ENCODE measurements around the gene OCRL.

Gene OCRL

DNA sequence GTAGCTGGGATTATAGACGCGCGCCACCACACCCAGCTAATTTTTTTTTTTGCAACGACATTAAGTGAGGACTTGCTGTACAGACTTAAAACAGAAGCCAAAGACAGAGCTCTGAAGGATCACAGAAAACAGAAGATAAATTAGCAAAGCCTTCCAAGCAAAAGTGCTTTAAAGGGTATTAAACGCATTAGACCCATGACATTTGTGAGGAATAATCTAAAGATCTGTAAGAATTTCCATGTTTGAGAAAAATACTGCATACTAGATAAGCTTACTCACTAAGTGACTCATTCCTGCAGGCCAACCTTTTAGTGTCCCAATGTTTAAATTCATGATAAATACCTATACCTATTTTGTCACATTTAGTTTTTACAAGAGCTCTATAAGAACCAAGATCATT is 44.2 kb upstream of the OCRL start:
- H3K4me2 ChIP-seq (ENCODE audit: low read length, poor library complexity, severe bottlenecking) = no peak overlapping the region
- no peaks in the 10 kb centered on the region for H3K9me3 ChIP-seq (ENCODE audit: control insufficient read depth, low read length)
- H3K18ac ChIP-seq (ENCODE audit: low read depth in 1 of 2, low read length in 2 of 2) = no peak overlapping the region
- H3K4me1 ChIP-seq (ENCODE audit: control insufficient read depth, insufficient read depth, low read depth, low read length) = peaks cover 2% of the 10 kb centered on the region
- no peak overlapping the region for H3K23ac ChIP-seq (ENCODE audit: low read length in 2 of 2)
- H3K14ac ChIP-seq (ENCODE audit: low read length in 2 of 2) = no peak overlapping the region
- no peak overlapping the region for H2AFZ ChIP-seq (ENCODE audit: low read depth, low read length)
- H3K36me3 ChIP-seq (ENCODE audit: control insufficient read depth in 1 of 2, insufficient read depth in 2 of 2, low read depth in 1 of 2, low read length in 2 of 2) = peaks cover 7 to 38% of the 10 kb centered on the region in 2 experiments
- no peak overlapping the region for H3K4me3 ChIP-seq (ENCODE audit: insufficient read depth in 1 of 2, low read depth in 1 of 2, low read length in 2 of 2)
- H3K27me3 ChIP-seq (ENCODE audit: control insufficient read depth in 1 of 2, insufficient read depth in 1 of 2, low read length in 2 of 2) = no peaks in the 10 kb centered on the region
- H3K9ac ChIP-seq (ENCODE audit: low read length) = no peak overlapping the region
- H4K8ac ChIP-seq (ENCODE audit: low read length) = no peak overlapping the region
- peaks cover 2% of the 10 kb centered on the region for H3K79me1 ChIP-seq (replicated peaks; ENCODE audit: low read length, poor library complexity, severe bottlenecking)
- H2BK5ac ChIP-seq (ENCODE audit: low read depth, low read length, poor library complexity, severe bottlenecking) = no peak overlapping the region
- no peak overlapping the region for H3K27ac ChIP-seq (ENCODE audit: low read length, poor library complexity, severe bottlenecking)
- 51% methylated on average over 4 of the region's 5 CpGs for WGBS
- H2BK12ac ChIP-seq (ENCODE audit: low read length in 2 of 2) = no peak overlapping the region
- no peak overlapping the region for H2BK120ac ChIP-seq (ENCODE audit: low read depth, low read length)
- no peak overlapping the region for H4K91ac ChIP-seq (ENCODE audit: low read length)
- H2BK15ac ChIP-seq (ENCODE audit: low read depth, poor library complexity, severe bottlenecking) = no peak overlapping the region
- no peak overlapping the region for H3K4ac ChIP-seq (ENCODE audit: low read depth in 1 of 2, low read length in 2 of 2)
- peak; percentile 33 for DNase-seq
- no peak overlapping the region for H2AK5ac ChIP-seq (ENCODE audit: low read length, severe bottlenecking)

GRCh38 chrX:129496625-129497024 is 43.4 kb upstream of the OCRL start:
- peaks cover 2% of the 10 kb centered on the region for H3K79me1 ChIP-seq (replicated peaks; ENCODE audit: low read length, poor library complexity, severe bottlenecking)
- no peak overlapping the region for H3K14ac ChIP-seq (ENCODE audit: low read length in 2 of 2)
- no peaks in the 10 kb centered on the region for H3K27me3 ChIP-seq (ENCODE audit: control insufficient read depth in 1 of 2, insufficient read depth in 1 of 2, low read length in 2 of 2)
- H3K9ac ChIP-seq (ENCODE audit: low read length) = no peak overlapping the region
- no peak overlapping the region for H2BK12ac ChIP-seq (ENCODE audit: low read length in 2 of 2)
- H2BK5ac ChIP-seq (ENCODE audit: low read depth, low read length, poor library complexity, severe bottlenecking) = no peak overlapping the region
- 20% methylated on average over 1 of the region's 6 CpGs for whole genome bisulfite sequencing
- no peak overlapping the region for H3K4ac ChIP-seq (ENCODE audit: low read depth in 1 of 2, low read length in 2 of 2)
- H3K18ac ChIP-seq (ENCODE audit: low read depth in 1 of 2, low read length in 2 of 2) = no peak overlapping the region
- H2AK5ac ChIP-seq (ENCODE audit: low read length, severe bottlenecking) = no peak overlapping the region
- H2BK120ac ChIP-seq (ENCODE audit: low read depth, low read length) = no peak overlapping the region
- H3K9me3 ChIP-seq (ENCODE audit: control insufficient read depth, low read length) = no peaks in the 10 kb centered on the region
- H3K4me1 ChIP-seq (ENCODE audit: control insufficient read depth, insufficient read depth, low read depth, low read length) = peaks cover 2% of the 10 kb centered on the region
- no peak overlapping the region for H3K4me2 ChIP-seq (ENCODE audit: low read length, poor library complexity, severe bottlenecking)
- H3K36me3 ChIP-seq (ENCODE audit: control insufficient read depth in 1 of 2, insufficient read depth in 2 of 2, low read depth in 1 of 2, low read length in 2 of 2) = peaks cover 11 to 33% of the 10 kb centered on the region in 2 experiments
- no peak overlapping the region for H4K8ac ChIP-seq (ENCODE audit: low read length)
- peak overlapping the region; percentile 12 for H3K27ac ChIP-seq (ENCODE audit: low read length, poor library complexity, severe bottlenecking)
- H2BK15ac ChIP-seq (ENCODE audit: low read depth, poor library complexity, severe bottlenecking) = no peak overlapping the region
- peak; percentile 20 for DNase-seq
- H2AFZ ChIP-seq (ENCODE audit: low read depth, low read length) = no peak overlapping the region
- no peak overlapping the region for H3K4me3 ChIP-seq (ENCODE audit: insufficient read depth in 1 of 2, low read depth in 1 of 2, low read length in 2 of 2)
- H3K23ac ChIP-seq (ENCODE audit: low read length in 2 of 2) = no peak overlapping the region
- H4K91ac ChIP-seq (ENCODE audit: low read length) = no peak overlapping the region

- Histone ChIP-seq H2BK5ac (ENCODE audit: low read depth, low read length, poor library complexity, severe bottlenecking) (no peak overlapping the region), H3K9ac (ENCODE audit: low read length) (no peak overlapping the region), H3K18ac (ENCODE audit: low read depth in 1 of 2, low read length in 2 of 2) (no peak overlapping the region), H2AFZ (ENCODE audit: low read depth, low read length) (no peak overlapping the region), H3K36me3 (ENCODE audit: control insufficient read depth in 1 of 2, insufficient read depth in 2 of 2, low read depth in 1 of 2, low read length in 2 of 2) (peaks cover 11 to 37% of the 10 kb centered on the region in 2 experiments), H3K14ac (ENCODE audit: low read length in 2 of 2) (no peak overlapping the region), H2BK12ac (ENCODE audit: low read length in 2 of 2) (no peak overlapping the region), H2BK120ac (ENCODE audit: low read depth, low read length) (no peak overlapping the region), H3K23ac (ENCODE audit: low read length in 2 of 2) (no peak overlapping the region), H3K27me3 (ENCODE audit: control insufficient read depth in 1 of 2, insufficient read depth in 1 of 2, low read length in 2 of 2) (no peaks in the 10 kb centered on the region), H2AK5ac (ENCODE audit: low read length, severe bottlenecking) (no peak overlapping the region), H3K4me2 (ENCODE audit: low read length, poor library complexity, severe bottlenecking) (no peak overlapping the region), H3K9me3 (ENCODE audit: control insufficient read depth, low read length) (no peaks in the 10 kb centered on the region), H4K91ac (ENCODE audit: low read length) (no peak overlapping the region), H3K27ac (ENCODE audit: low read length, poor library complexity, severe bottlenecking) (peak overlapping the region; percentile 21), H4K8ac (ENCODE audit: low read length) (no peak overlapping the region), H3K79me1 (replicated peaks; ENCODE audit: low read length, poor library complexity, severe bottlenecking) (peaks cover 2% of the 10 kb centered on the region), H2BK15ac (ENCODE audit: low read depth, poor library complexity, severe bottlenecking) (no peak overlapping the region), H3K4ac (ENCODE audit: low read depth in 1 of 2, low read length in 2 of 2) (no peak overlapping the region), H3K4me3 (ENCODE audit: insufficient read depth in 1 of 2, low read depth in 1 of 2, low read length in 2 of 2) (no peak overlapping the region), H3K4me1 (ENCODE audit: control insufficient read depth, insufficient read depth, low read depth, low read length) (peaks cover 2% of the 10 kb centered on the region)
- no peak for DNase-seq
- 85% methylated on average over 3 of the region's 3 CpGs for WGBS
Observed at GRCh38 chrX:129497146-129497843, 42.8 kb upstream of the OCRL start.

- Histone ChIP-seq H4K8ac (ENCODE audit: low read length) (no peak overlapping the region), H3K9ac (ENCODE audit: low read length) (no peak overlapping the region), H2BK120ac (ENCODE audit: low read depth, low read length) (no peak overlapping the region), H3K4me3 (ENCODE audit: insufficient read depth in 1 of 2, low read depth in 1 of 2, low read length in 2 of 2) (no peak overlapping the region), H3K36me3 (ENCODE audit: control insufficient read depth in 1 of 2, insufficient read depth in 2 of 2, low read depth in 1 of 2, low read length in 2 of 2) (peaks cover 7 to 40% of the 10 kb centered on the region in 2 experiments), H3K4me1 (ENCODE audit: control insufficient read depth, insufficient read depth, low read depth, low read length) (no peaks in the 10 kb centered on the region), H4K91ac (ENCODE audit: low read length) (no peak overlapping the region), H3K23ac (ENCODE audit: low read length in 2 of 2) (no peak overlapping the region), H3K4me2 (ENCODE audit: low read length, poor library complexity, severe bottlenecking) (no peak overlapping the region), H2AK5ac (ENCODE audit: low read length, severe bottlenecking) (no peak overlapping the region), H3K18ac (ENCODE audit: low read depth in 1 of 2, low read length in 2 of 2) (no peak overlapping the region), H2AFZ (ENCODE audit: low read depth, low read length) (no peak overlapping the region), H3K27me3 (ENCODE audit: control insufficient read depth in 1 of 2, insufficient read depth in 1 of 2, low read length in 2 of 2) (no peaks in the 10 kb centered on the region), H3K14ac (ENCODE audit: low read length in 2 of 2) (no peak overlapping the region), H2BK15ac (ENCODE audit: low read depth, poor library complexity, severe bottlenecking) (no peak overlapping the region), H3K9me3 (ENCODE audit: control insufficient read depth, low read length) (no peaks in the 10 kb centered on the region), H2BK12ac (ENCODE audit: low read length in 2 of 2) (no peak overlapping the region), H3K4ac (ENCODE audit: low read depth in 1 of 2, low read length in 2 of 2) (no peak overlapping the region), H2BK5ac (ENCODE audit: low read depth, low read length, poor library complexity, severe bottlenecking) (no peak overlapping the region), H3K79me1 (replicated peaks; ENCODE audit: low read length, poor library complexity, severe bottlenecking) (no peaks in the 10 kb centered on the region), H3K27ac (ENCODE audit: low read length, poor library complexity, severe bottlenecking) (no peak overlapping the region)
- DNase-seq = no peak
- WGBS = 83% methylated on average over 3 of the region's 7 CpGs
Observed at GRCh38 chrX:129510331-129510730, 29.7 kb upstream of the OCRL start.

All from mesenchymal stem cell (in vitro differentiated cells and primary cell).